Spinal cord (tissue), 10 donors: ENCODE data around the gene HECA. TPM values are rescaled to one million over a fixed set of nuclear protein-coding genes. Genes with fewer than 3 reads are reported as not detected.
"Not testable (repeated sequence)": the region's sequence is repeated elsewhere in the genome, so short reads cannot be mapped to it uniquely, and the experiment has no call there.

Experiments
- DNase-seq, 6 donors: peaks; one replicate each; pipeline versions ENCODE4 v3.0.0 to v3.0.0-alpha.2; 2013 to 2015; ENCODE audit warnings: low spot score in 6 of 6, low read depth in 4 of 6
- H3K27ac ChIP-seq: one replicate; pipeline ENCODE4 v1.5.1; 2013; ENCODE audit warnings: low read depth, low read length, control low read depth
- H3K27me3 ChIP-seq: one replicate; pipeline ENCODE4 v1.6.1; 2013; ENCODE audit warnings: low read length; ENCODE audit not compliant: control insufficient read depth, insufficient read depth
- H3K36me3 ChIP-seq: one replicate; pipeline ENCODE4 v1.6.1; 2013; ENCODE audit warnings: low read length; ENCODE audit not compliant: control insufficient read depth, insufficient read depth
- H3K4me1 ChIP-seq: one replicate; pipeline ENCODE4 v1.6.1; 2013; ENCODE audit warnings: low read length; ENCODE audit not compliant: control insufficient read depth, insufficient read depth
- H3K4me3 ChIP-seq: one replicate; pipeline ENCODE4 v1.5.1; 2013; ENCODE audit warnings: low read depth, low read length, control low read depth
- H3K9me3 ChIP-seq: one replicate; pipeline ENCODE4 v1.6.1; 2013; ENCODE audit warnings: low read length; ENCODE audit not compliant: control insufficient read depth, insufficient read depth
- WGBS: methylation state at CpG from one replicate; pipeline ENCODE4 v1.1.5; 2013; ENCODE audit warnings: missing lambda C conversion rate; ENCODE audit not compliant: insufficient coverage; 5-methylcytosine and 5-hydroxymethylcytosine counted together
- polyA plus RNA-seq, 2 donors: library from polyadenylated mRNA; unstranded; fragments of 120-200 nt; gene quantifications; one replicate each; pipeline ENCODE4 v1.2.1, GENCODE V29; 2013; ENCODE audit not compliant: insufficient read length in 2 of 2
- total RNA-seq, 2 donors: library from RNA; depleted of rRNA in 1 of 2; stranded (reverse); fragments of 120-200 nt in 1 of 2; fragments of >200 nt in 1 of 2; gene quantifications; one replicate each; pipeline versions ENCODE4 v1.2.3 to v1.2.4, GENCODE V29; 2013 to 2014
- donor health status: healthy.

The HECA gene
- total and polyA plus RNA-seq, 4 donors: 18.0 to 30.4 (median 21.9) TPM

DNA sequence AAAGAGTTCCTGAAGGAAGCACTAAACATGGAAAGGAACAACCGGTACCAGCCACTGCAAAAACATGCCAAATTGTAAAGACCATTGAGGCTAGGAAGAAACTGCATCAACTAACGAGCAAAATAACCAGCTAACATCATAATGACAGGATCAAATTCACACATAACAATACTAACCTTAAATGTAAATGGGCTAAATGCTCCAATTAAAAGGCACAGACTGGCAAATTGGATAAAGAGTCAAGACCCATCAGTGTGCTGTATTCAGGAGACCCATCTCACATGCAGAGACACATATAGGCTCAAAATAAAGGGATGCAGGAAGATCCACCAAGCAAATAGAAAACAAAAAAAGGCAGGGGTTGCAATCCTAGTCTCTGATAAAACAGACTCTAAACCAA is 77.6 kb downstream of the HECA start:
- not testable (repeated sequence) for H3K4me1 ChIP-seq, H3K9me3 ChIP-seq, H3K36me3 ChIP-seq, H3K27ac ChIP-seq, H3K4me3 ChIP-seq, DNase-seq, H3K27me3 ChIP-seq
- no CpG with 5 or more reads among the region's 2 CpGs for WGBS

DNA sequence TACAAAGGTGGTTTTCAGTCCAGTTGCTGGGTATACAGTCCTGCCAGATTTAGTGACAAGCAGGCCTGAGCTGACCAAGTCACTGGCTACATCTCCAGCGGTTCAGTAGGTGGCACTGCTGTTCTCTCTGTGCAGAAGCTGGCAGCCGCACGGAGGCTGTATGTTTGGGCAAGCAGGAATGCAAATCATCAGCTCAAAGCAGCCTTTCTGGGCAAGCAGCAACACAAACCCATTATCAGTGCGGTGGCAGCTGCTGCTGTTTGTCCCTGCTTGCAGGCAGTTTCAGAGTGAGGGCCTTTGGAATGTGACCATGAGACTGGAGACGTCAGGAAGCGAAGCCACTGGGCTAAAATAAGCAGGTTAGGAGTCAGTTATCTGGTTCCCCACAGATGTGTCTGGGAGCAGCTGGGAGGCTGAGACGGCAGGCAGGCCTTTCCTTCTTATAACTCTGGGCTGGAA is 84.4 kb downstream of the HECA start:
- Histone ChIP-seq H3K27ac (peak overlapping the region; percentile 61), H3K27me3 (no peaks in the 10 kb centered on the region), H3K36me3 (no peaks in the 10 kb centered on the region), H3K4me1 (peaks cover 6% of the 10 kb centered on the region), H3K9me3 (peaks cover 2% of the 10 kb centered on the region), H3K4me3 (no peak overlapping the region)
- whole genome bisulfite sequencing: 4% methylated on average over 6 of the region's 7 CpGs
- DNase-seq: peak; percentile 64 to 94 (median 82)

DNA sequence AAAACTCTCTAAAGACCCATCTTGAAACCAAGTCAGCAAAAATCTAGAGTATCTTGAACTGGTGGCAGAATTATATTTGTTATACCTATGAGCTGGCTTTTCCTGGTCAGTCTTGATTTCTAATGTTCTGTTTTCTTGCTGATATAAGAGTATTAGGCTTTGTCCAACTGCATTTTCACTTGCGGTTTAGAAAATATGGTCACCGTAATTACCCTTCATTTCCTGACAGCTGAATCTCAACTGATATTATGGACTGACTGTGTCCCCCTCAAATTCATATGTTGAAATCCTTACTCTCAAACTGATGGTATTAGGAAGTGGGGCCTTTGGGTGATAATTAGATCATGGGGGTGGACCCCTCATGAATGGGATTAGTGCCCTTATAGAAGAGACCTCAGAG is 84.9 kb downstream of the HECA start:
- no peak for DNase-seq
- Histone ChIP-seq H3K36me3 (no peaks in the 10 kb centered on the region), H3K27me3 (no peaks in the 10 kb centered on the region), H3K4me3 (no peak overlapping the region), H3K4me1 (peaks cover 6% of the 10 kb centered on the region), H3K27ac (peak overlapping the region; percentile 61), H3K9me3 (peaks cover 2% of the 10 kb centered on the region)
- 100% methylated on average over 2 of the region's 2 CpGs for WGBS

DNA sequence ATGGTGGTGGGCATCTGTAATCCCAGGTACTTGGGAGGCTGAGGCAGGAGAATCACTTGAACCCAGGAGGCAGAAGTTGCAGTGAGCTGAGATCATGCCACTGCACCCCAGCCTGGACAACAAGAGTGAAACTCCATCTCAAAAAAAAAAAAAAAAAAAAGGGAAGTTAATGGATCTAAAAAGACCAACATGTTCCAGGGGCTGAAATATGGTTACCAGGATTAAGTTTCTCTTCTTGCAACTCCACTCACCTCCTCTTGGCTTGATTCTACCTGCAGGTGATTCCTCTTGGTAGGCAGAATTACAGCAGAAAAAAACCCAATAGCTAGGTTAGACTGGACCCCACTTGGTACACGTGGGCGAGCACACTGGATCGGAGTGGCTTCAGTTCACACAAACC is 93.5 kb downstream of the HECA start:
- not testable (repeated sequence) for H3K27me3 ChIP-seq, H3K9me3 ChIP-seq, DNase-seq, H3K27ac ChIP-seq, H3K4me3 ChIP-seq, H3K4me1 ChIP-seq, H3K36me3 ChIP-seq
- 100% methylated on average over 3 of the region's 3 CpGs for WGBS

Other genes with a start within 250 kb of the HECA start
- 100 to 1,000 TPM in 1 of 2 donors, 10 to 100 TPM in 1; 56.1 to 102 TPM for gene REPS1, start 146.8 kb upstream of the HECA start, total RNA-seq
- gene REPS1, start 146.8 kb upstream of the HECA start, polyA plus RNA-seq: 100 to 1,000 TPM; 104 to 107 TPM
- gene ABRACL, start 106.3 kb upstream of the HECA start, total RNA-seq: 10 to 100 TPM; 11.8 to 15.0 TPM
- gene ABRACL, start 106.3 kb upstream of the HECA start, polyA plus RNA-seq: 10 to 100 TPM; 20.5 to 20.6 TPM
- gene TXLNB, start 156.9 kb downstream of the HECA start, total RNA-seq: 1 to 10 TPM; 3.1 to 7.1 TPM
- gene TXLNB, start 156.9 kb downstream of the HECA start, polyA plus RNA-seq: 1 to 10 TPM; 2.0 to 2.2 TPM
- 100 to 1,000 TPM in 1 of 2 donors, 10 to 100 TPM in 1; 38.1 to 152 TPM for gene CITED2, start 239.6 kb downstream of the HECA start, total RNA-seq
- gene CITED2, start 239.6 kb downstream of the HECA start, polyA plus RNA-seq: 100 to 1,000 TPM in 1 of 2 donors, 10 to 100 TPM in 1; 89.1 to 103 TPM